Activated effector memory CD4-positive, alpha-beta T cell treated with Interleukin-2 at 50 U/mL for 16 hours (primary cell): Measurements from ENCODE around the gene BANP.
"Not testable (repeated sequence)": the region's sequence is repeated elsewhere in the genome, so short reads cannot be mapped to it uniquely, and the experiment has no call there.

Source experiments
- DNase-seq: peaks from one replicate; pipeline ENCODE4 v3.0.0-alpha.2; 2020

The BANP gene

DNA sequence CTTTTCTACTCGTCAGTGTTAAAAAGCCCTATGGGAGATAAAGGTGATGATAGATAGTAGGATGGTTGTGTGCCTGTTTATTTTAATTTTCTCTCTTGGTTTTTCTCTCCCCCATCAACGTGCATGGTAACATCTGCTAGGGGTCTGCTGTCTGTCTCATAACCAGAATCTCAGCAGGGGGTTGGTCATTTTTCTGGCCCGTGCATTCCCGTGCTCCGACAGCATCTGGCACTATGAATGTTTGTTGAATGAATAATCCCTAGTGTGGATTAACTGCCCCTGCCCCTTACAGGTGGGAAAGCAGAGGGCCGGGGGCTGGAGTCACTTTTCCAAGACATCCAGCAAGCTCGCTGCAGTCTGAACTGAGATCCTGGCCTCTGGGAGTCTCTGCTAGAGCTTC, 21.2 kb upstream of the BANP start:
- DNase-seq, result no peak

DNA sequence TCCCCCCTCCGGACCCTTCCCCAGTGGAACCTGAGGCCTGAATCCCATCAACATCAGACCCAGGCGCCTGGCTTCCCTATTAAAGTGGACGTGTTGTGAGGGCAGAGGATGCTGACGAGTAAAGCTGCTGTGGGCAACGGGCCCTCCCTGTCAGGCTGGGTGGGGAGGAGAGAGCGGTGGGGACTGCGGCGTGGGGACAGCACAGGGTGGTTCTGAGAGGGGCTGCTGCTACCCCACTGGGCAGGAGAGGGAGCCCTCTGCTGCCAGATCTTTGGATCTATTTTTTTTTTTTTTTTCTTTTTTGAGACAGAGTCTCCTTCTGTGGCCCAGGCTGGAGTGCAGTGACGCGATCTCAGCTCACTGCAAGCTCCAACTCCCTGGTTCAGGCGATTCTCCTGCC, 20.8 kb upstream of the BANP start:
- DNase-seq, result no peak

DNA sequence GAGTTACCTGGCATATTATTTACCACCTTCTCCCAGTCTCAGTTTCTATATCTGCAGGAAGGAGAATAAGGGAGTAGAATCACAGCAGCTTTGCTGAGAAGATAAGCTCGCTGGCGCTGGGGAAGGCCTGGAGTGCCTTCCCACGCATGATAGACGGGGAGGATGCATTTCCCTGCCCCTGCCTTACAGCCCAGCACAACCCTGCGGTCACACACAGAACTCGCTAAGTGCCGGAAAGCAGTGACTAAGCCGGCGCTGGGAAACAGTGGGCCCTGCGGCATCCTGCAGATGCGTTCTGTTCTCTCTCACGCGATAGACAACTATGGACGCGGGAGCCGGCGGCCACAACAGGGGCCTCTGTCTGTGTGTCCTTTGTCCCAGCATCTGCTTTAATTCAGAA, 19.7 kb upstream of the BANP start:
- no peak for DNase-seq

DNA sequence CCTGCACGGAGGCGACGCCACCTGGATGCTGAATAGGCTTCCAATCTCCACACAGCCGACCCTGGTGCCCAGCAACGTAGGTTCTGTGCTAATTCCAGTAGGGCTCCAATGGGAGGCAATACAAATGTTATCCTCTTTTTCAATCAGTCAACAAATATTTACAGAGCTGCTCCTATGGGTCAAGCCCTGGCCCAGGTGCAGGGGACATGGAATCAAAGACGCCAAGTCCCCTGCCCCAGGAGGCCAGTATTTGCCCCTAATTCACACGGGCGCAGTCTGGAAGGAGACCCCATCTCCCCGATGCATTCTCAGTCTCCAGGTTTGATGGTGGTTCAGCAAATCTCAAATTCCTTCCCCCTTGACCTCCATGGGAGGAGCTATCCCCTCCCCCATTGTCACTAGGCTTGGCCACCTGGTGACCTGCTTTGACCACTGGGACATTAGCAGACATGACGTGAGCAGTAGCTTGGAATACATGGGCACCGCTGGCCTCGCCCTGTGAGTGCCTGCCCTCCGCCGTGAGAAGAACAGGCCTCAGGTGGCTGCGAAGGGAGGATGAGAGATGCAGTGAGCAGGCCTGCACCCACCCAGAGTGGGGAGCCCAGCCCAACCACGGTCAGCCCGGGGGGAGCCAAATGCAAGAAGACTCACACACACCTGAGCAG, 18.6 kb upstream of the BANP start:
- not testable (repeated sequence) for DNase-seq

DNA sequence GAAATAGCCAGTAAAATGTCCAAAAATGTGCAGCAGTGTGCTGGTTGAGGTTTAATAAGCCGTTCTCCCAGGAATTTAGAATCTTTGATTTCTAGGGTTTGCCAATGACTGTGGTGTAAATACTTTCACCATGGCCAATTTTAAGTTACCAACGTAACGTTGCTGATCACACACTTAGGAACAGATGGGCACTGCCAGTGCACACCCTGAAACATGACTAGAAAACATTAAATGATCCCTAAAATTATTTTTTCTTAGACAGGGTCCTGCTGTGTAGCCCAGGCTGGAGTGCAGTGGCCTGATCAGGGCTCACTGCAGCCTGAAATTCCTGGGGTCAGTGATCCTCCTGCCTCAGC, 18.1 kb upstream of the BANP start:
- DNase-seq, result no peak

DNA sequence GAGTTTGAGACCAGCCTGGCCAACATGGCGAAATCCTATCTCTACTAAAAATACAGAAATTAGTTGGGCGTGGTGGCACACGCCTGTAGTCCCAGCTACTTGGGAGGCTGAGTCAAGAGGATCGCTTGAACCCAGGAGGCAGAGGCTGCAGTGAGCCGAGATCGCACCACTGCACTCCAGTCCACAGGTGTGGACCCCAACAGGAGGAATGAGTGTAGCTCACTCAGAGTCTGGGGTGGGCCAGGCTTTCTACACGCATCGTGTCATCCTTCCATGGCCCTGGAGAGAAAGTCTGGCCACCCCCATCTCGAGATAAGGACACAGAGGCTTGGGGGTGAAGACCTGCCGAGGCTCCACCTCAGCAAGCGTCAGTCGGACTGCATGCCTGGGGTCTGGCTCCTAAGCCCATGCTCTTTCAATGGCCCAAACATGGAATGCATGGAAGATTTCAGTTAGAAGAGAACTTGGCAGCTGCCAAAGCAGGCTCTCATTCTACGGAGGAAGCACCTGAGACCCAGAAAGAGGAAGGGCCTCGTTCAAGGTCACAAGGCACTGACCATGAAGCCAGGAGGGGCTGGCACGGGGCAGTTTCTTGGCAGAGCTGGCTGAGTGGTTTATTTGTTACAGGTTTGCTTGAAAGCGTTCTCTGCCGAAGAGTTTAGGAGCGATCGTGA, 16.3 kb upstream of the BANP start:
- not testable (repeated sequence) for DNase-seq

DNA sequence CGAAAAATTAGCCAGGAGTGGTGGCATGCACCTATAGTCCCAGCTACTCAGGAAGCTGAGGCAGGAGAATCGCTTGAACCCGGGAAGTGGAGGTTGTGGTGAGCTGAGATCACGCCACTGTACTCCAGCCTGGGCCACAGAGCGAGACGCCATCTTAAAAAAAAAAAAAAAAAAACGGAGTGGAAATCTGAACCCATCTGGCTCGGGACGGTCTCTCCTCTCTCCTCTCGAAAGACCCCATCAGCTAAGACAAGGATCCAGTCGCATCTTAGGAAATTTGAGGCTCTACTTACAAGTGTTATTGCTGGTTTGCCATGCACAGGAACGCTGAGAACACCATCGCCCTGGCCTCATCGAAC, 15.2 kb upstream of the BANP start:
- not testable (repeated sequence) for DNase-seq

DNA sequence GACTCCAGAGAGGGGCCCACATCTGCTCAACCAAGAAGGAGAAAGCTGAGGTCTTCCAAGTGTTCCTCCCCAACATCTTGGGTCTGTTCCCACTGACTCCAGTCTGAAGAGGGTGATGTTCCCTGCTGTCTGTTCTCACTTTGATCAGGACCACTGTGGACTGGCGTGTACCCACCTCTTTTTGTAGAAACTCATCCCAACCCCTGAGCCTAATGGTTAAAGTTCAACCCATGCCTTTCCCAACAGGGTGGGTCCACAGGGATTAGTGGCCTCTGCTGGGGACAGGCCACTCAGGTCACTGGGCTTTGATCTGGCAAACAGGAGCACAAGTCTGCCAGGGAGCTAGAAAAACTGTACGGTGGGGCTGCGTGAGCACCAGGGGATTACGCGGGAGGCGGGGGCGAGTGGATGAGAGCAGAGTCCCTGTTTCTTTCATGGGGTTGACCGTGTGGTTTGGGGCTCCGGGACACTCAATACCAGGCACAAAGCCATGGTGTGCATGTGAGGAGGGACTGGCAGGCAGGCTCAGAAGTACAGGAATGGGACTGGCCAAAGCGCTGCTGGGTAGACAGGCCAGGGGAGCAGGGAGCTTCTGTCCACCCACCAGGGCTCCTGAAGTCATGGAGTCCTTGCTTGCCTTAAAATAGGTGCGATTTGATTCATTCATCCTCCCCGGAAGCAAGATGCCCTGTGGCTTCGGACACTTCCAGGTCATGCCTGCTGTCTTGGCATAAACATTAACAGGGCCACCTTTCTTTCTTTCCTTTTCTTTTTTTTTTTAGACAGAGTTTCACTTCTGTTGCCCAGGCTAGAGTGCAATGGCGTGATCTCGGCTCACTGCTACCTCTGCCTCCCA, 14.6 kb upstream of the BANP start, which contains the start of gene CA5A:
CA5A (minus strand) TSS at position 155 of the 856 bp plus-strand sequence; CDS start at position 76, 79 bp downstream.
- DNase-seq, result no peak

DNA sequence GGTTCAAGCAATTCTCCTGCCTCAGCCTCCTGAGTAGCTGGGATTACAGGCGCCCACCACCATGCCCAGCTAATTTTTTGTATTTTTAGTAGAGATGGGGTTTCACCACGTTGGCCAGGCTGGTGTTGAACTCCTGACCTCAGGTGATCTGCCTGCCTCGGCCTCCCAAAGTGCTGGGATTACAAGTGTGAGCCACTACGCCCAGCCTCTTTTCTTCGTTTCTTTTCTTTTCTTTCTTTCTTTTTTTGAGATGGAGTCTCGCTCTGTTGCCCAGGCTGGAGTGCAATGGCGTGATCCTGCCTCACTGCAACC, 14.0 kb upstream of the BANP start:
- DNase-seq, result not testable (repeated sequence)

DNA sequence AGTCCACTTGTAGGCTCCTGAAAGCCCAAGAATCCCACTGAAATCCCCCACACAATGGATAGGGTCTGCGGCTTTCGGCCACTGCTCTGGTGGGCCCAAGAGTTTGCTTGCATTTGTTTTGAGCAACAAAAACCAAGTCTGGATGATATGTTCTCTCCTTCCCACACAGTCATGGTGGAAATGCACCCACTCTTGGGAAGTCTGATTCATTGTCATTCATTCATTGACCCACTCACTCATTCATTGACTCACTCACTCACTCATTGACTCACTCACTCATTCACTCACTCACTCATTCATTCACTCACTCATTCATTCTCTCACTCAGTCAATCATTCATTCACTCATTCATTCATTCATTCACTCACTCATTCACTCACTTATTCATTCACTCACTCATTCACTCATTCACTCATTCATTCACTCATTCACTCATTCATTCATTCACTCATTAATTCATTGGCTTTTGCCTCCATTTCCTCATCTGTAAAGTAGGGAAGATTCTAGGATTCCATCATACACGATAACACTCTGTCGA, 12.8 kb upstream of the BANP start:
- no peak for DNase-seq

DNA sequence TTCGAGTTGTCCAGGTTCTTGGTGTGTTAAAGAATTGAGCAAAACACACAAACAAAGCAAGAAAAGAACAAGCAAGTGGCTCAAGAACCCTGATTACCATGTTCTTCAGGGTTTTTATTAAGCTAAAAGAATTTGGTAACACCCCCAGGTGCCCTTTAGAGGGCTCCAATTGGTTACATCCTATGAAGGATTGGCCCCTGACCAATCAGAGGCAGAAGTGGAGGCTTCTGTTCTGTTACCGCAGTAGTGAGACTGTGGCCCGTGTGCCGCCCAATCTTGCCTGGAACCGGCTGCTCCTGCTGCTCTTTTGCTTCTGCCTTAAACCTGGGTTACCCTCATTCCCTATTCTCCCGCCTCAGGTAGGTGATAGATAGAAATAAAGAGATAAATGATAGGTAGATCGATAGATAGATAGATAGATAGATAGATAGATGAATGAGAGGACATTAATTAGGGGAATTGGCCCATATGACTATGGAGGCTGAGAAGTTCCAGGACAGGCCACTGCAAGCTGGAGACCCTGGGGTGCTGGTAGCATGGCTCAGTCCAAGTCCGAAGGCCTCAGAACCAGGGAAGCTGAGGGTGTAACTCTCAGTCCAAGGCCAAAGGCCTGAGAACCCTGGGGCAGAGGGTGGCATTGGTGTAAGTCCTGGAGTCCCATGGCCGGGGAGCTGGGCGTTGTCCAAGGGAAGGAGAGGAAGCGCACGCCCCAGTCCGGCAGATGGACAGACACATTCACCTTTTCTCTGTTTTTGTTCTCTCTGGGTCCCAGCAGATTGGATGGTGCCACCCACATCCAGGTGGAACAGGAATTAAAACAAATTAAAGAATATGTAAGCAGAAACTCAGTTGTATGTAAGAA, 11.4 kb upstream of the BANP start:
- no peak for DNase-seq

DNA sequence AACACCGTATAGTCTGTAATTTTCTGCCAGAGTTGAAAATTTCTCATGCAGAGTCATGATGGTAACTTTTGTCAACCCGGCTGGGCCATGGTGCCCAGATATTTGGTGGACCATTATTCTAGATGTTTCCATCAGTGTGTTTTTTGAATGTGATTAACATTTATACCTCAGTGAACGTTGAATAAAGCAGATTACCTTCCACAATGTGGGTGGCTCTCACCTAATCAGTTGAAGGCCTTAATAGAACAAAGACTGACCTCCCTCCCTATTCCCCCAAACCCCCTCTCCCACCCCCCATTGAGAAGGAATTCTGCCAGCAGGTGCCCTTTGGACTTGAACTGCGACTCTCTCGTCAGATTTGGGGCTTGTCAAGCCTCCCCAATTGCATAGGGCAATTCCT, 8.6 kb upstream of the BANP start:
- no peak for DNase-seq

DNA sequence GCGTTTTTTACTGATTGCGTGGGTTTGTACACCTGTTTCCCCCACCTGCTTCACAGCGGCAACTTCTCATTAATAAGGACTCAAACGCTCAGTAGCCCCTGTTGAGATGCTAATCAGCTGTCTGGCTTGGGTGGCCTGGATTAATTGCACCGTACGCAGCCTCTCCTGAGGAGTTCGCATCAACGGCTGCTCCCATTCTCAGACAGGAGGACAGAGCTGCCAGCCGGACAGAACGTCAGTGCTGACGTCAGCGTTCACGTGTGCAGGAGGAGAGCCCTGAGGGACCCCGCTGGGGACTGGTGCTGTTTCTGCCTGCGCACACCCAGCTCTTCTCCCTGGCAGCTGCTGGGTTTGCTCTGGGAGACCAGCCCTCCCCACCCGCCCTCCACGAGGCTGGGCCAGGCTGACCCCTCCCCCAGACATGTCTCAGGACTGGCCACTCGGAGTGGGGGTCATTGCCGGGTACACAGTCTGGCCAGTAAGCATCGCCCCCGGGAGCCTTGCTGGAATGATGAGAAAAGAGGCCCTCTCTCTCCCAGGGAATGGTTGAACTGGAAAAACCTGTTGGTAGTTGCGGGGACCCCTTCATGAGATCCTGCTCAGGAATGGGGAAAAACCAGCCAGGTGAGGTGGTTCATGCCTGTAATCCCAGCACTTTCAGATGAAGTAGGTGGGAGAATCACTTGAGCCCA, 5.7 kb upstream of the BANP start:
- DNase-seq, result no peak

DNA sequence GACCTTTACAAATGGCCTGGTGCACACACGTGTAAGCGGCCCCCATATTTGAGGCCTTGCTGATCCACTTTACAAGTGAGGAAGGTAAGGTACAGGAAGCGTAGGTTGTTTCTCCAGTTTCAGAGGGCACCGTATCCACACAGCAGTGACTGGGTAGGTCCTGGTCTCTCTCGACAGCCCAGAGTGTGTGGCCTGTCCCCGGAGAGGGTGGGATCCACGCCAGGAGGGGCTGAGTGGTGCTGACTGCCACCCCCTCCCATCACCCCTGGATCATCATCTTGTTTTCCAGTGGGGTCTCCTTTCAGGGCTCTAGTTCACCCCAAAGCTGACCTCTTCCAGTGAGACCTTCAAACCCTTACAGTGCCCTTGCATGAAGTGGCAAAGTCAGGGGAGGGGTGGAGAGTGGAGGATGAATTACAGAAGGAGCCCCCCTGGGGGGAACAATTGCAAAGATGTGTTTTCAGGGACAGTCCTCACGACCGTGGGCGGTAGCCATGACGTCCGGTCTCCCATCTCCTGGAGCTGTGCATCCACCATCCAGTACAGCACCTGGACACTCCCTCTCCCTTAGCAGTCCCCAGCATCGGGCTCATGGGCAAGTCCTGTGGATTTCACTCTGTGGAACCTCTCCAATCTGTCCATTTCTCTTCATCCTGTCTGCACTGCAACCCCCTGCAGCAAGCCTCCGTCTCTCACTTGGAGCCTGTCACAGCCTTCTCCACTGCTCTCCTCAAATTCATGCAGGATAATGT, 4.5 kb upstream of the BANP start:
- DNase-seq, result no peak

DNA sequence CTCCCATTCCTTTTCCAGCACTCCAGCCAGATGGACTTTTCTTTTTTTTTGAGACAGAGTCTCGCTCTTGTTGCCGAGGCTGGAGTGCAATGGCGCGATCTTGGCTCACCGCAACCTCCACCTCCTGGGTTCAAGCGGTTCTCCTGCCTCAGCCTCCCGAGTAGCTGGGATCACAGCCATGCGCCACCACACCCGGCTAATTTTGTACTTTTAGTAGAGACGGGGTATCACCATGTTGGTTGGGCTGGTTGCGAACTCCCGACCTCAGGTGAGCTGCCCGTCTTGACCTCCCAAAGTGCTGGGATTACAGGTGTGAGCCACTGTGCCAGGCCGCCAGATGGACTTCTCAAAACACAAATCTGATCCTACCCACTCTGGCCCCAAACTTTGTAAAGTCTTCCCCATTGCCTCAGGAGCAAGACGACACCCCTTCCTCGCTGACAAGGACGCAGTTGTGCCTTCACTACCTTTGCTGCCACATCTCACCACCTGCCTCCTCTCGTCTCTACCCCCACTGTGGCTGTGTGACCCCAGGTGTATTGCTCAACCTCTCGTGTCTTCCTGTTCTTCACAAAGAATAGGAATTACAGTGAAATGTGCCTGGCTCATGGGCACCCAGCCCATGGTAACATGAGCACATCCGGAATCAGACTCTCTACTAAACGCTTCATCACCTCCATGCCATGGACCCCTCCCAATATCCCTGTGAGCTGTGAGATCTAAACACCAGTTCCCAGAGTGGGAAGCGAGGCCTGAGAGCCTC, 3.7 kb upstream of the BANP start:
- no peak for DNase-seq

DNA sequence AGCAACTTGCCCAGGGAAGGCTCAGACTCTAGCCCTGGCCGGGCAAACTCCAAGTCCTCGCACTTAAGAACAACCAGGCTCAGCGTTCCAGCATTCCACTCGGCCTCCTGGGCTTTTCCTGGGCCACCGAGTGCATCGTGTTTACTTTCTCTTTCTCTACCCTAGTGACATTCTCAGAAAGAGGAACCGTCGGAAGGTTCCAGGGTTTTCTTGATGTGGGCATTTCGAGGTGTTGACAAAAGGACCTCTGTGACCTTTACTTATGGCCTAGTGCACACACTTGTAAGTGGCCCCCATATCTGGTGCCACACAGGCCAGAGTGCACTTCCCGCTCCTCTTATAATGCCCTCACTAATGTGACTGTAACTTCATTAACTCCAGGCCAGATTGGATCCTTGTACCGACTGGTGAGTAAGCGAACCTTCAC, 3.1 kb upstream of the BANP start:
- no peak for DNase-seq

DNA sequence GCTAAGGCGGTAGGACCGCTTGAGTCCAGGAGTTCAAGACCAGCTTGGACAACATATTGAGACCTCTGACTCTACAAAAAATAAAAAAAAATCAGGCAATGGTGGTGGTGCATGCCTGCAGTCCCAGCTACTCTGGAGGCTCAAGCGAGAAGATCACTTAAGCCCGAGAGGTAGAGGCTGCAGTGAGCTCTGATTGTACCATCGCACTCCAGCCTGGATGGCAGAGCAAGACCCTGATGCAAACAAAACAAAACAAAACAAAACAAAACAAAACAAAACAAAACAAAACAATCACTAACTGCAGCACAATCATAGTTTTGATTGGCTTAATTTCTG, 2.5 kb upstream of the BANP start:
- no peak for DNase-seq

DNA sequence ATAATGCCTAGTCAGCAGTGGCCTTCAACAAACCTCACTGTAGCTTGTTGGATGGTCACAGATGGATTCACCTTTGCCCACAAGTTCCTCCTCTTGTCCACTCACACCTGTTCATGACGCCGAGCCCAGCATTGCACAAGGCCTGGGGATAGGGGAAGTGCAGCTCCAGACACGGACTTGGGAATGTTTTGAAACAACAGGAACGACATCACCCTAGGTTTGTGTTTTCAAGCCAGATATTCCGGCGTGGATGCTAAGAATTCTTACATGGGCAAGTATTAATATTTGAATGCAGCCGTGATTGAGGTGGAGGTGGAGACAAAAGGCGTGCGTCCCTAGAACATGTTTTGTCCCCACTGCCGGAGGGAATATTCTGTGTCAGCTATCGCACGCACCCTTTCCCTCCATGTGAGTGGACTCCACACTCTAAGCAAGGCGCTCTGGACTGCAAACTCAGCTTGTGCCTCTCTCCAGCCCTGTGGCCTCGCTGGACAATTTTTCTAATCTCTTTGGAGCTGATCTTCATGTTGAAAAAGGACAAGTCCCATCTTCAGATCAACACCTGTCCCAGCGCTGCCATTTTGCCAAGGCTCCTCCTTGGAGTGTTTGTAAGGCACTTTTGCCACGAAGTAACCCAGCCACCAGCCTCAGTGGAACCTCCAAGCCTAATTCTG, 2.0 kb upstream of the BANP start:
- DNase-seq, result no peak

DNA sequence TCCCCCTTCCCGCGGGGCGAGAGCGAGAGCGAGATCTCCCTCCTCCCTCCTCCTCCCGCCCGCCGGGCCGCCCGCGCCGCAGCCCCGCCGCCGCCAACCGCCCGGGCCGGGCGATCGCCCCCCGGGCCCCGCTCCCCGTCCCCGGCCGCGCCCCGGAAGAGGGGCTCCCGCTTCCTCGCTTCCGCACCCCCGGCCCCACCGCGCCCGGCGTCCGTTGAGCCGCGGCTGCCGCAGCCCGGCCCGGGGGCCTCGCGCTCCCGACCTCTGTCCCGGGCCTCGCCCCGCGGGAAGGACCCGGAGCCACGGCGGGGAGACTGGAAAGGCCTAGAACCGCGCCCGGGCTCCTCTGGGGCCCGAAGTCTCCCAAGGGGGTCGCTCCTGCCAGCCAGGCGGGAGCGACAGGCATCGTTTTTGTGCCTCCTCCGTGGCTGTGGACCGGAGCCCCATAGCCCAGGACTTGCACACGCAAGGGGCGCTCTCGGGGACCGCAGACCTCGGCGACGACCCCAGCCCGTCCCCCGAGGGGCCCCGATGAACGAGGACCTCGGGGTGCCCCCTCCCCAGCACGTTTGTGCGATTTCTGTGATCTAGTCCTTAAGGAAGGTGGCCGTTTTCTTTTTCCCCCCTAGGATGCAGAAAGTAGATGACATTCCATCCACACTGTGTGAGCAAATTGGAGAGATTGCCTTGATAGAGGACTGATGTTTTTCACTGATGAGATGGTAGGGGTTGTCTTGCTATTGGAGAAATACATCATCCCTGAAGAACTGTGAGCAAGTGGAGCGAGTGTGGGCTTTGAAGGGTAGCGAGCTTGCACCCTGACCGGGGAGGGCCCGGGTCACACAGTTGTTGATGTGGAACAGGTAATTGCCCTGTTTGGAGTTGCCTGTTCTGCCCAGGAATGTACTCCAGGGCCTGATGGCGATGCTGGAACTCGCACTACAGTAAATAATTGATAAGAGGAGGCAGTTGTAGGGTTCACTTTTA, 611 bp downstream of the BANP start:
- no peak for DNase-seq
